ENCODE measurements around the gene AFDN.

The AFDN gene

GRCh38 chr6:167826896-167827582 lies at the start of gene AFDN:
TSS of gene AFDN (plus strand) at chr6:167826911. CDS start at chr6:167827133, 222 bp downstream.
- DNase-seq (ENCODE audit: low read depth), result no peak

GRCh38 chr6:167778497-167779128 lies 48.1 kb upstream of the AFDN start:
- no peak for DNase-seq (ENCODE audit: low read depth)

- no peak for DNase-seq (ENCODE audit: low read depth)
These were observed 47.4 kb upstream of the AFDN start for GRCh38 chr6:167779129-167779992.

GRCh38 chr6:167779993-167780655 lies 46.6 kb upstream of the AFDN start:
- no peak for DNase-seq (ENCODE audit: low read depth)

GRCh38 chr6:167781066-167781767 lies 45.5 kb upstream of the AFDN start:
- DNase-seq (ENCODE audit: low read depth), result no peak

- DNase-seq (ENCODE audit: low read depth), result no peak
These were observed 44.8 kb upstream of the AFDN start for GRCh38 chr6:167781868-167782267.

- no peak for DNase-seq (ENCODE audit: low read depth)
These were observed 43.8 kb upstream of the AFDN start for GRCh38 chr6:167782698-167783517.

GRCh38 chr6:167786853-167787675 lies 39.6 kb upstream of the AFDN start:
- no peak for DNase-seq (ENCODE audit: low read depth)

- DNase-seq (ENCODE audit: low read depth), result no peak
These were observed 38.7 kb upstream of the AFDN start for GRCh38 chr6:167787896-167788562.

GRCh38 chr6:167788563-167788903 lies 38.2 kb upstream of the AFDN start:
- DNase-seq (ENCODE audit: low read depth), result no peak

GRCh38 chr6:167789358-167789757 lies 37.4 kb upstream of the AFDN start:
- DNase-seq (ENCODE audit: low read depth), result no peak

- DNase-seq (ENCODE audit: low read depth), result no peak
These were observed 35.5 kb upstream of the AFDN start for GRCh38 chr6:167791091-167791779.

- no peak for DNase-seq (ENCODE audit: low read depth)
These were observed 34.8 kb upstream of the AFDN start for GRCh38 chr6:167791780-167792478.

GRCh38 chr6:167793421-167793820 lies 33.3 kb upstream of the AFDN start:
- no peak for DNase-seq (ENCODE audit: low read depth)

- DNase-seq (ENCODE audit: low read depth), result no peak
These were observed 32.3 kb upstream of the AFDN start for GRCh38 chr6:167794161-167795157.

GRCh38 chr6:167795321-167795811 lies 31.3 kb upstream of the AFDN start:
- DNase-seq (ENCODE audit: low read depth), result no peak

GRCh38 chr6:167795874-167796191 lies 30.9 kb upstream of the AFDN start:
- no peak for DNase-seq (ENCODE audit: low read depth)
